ENCODE measurements around the gene MAT1A. TPM values are rescaled to one million over a fixed set of nuclear protein-coding genes. Genes with fewer than 3 reads are reported as not detected.

MAT1A gene
- total RNA-seq, 1 experiment from 2014 or later, result 1.6 TPM

DNA sequence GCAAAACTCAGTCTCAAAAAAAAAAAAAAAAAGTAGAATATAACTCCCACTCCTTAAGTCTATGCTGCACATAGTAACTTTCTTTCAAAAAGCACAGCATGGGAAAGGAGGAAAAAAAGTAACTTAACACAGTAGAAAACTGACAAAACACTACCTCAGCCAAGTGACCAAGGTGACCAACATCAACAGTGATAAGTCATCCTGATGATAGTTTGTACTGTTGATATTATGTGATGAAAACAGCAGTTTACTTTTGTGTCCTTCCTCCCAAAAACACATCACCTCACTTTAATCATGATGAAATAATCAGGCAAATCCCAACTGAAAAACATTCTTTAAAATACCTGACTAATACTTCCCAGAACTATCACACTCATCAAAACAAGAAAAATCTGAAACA is 29.3 kb upstream of the MAT1A start:
- Histone ChIP-seq H3K4me2 (ENCODE audit: low read length) (no peak overlapping the region), H2AFZ (ENCODE audit: low read depth, low read length, poor library complexity, severe bottlenecking) (no peak overlapping the region), H3K9ac (ENCODE audit: low read length) (no peak overlapping the region), H3K4me3 (replicated peaks in 1 of 2; ENCODE audit: low read depth in 1 of 2, low read length in 2 of 2) (no peak overlapping the region), H3K36me3 (ENCODE audit: control insufficient read depth in 1 of 2, insufficient read depth in 2 of 2, low read length in 2 of 2) (no peaks in the 10 kb centered on the region), H3K9me3 (ENCODE audit: control insufficient read depth in 1 of 2, insufficient read depth in 1 of 2, low read depth in 1 of 2, low read length in 2 of 2) (no peaks in the 10 kb centered on the region), H3K4me1 (ENCODE audit: control insufficient read depth in 1 of 2, insufficient read depth in 2 of 2, low read length in 2 of 2) (0 out of 4 replicates have a peak, but pooled peaks cover 0 to 2% of the 10 kb centered on the region in 2 experiments), H4K20me1 (ENCODE audit: insufficient read depth) (no peaks in the 10 kb centered on the region), H3K9me2 (ENCODE audit: insufficient read depth) (peaks cover 2% of the 10 kb centered on the region; the same call in 1 of the 2 replicates), H3K79me2 (ENCODE audit: insufficient read depth, low read length) (no peaks in the 10 kb centered on the region), H3K27ac (ENCODE audit: low read depth, low read length) (no peak overlapping the region), H3K27me3 (ENCODE audit: insufficient read depth, low read length) (no peaks in the 10 kb centered on the region)
- ChIA-PET CTCF (no interaction called here), RAD21 (ENCODE audit: low non-redundant PET in 1 of 2, low total read pairs in 2 of 2, uncharacterized antibody in 2 of 2, unreplicated experiment in 2 of 2) (no interaction called here), POLR2A (no interaction called here)
- no peak for ATAC-seq
- intact Hi-C loops (cut with micrococcal nuclease), result no loop called here
- TF ChIP-seq, protein P1, sequence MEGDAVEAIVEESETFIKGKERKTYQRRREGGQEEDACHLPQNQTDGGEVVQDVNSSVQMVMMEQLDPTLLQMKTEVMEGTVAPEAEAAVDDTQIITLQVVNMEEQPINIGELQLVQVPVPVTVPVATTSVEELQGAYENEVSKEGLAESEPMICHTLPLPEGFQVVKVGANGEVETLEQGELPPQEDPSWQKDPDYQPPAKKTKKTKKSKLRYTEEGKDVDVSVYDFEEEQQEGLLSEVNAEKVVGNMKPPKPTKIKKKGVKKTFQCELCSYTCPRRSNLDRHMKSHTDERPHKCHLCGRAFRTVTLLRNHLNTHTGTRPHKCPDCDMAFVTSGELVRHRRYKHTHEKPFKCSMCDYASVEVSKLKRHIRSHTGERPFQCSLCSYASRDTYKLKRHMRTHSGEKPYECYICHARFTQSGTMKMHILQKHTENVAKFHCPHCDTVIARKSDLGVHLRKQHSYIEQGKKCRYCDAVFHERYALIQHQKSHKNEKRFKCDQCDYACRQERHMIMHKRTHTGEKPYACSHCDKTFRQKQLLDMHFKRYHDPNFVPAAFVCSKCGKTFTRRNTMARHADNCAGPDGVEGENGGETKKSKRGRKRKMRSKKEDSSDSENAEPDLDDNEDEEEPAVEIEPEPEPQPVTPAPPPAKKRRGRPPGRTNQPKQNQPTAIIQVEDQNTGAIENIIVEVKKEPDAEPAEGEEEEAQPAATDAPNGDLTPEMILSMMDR (IDR thresholded peaks at IDR 0.05 in 2 of 3, conservative IDR thresholded peaks at IDR 0.05 in 1 of 3; ENCODE audit: borderline replicate concordance in 1 of 3, insufficient read depth in 1 of 3, low read depth in 2 of 3, low read length in 2 of 3), result no peak
- TF ChIP-seq ZFX (IDR thresholded peaks at IDR 0.05), result no peak
- TF ChIP-seq, protein P2, sequence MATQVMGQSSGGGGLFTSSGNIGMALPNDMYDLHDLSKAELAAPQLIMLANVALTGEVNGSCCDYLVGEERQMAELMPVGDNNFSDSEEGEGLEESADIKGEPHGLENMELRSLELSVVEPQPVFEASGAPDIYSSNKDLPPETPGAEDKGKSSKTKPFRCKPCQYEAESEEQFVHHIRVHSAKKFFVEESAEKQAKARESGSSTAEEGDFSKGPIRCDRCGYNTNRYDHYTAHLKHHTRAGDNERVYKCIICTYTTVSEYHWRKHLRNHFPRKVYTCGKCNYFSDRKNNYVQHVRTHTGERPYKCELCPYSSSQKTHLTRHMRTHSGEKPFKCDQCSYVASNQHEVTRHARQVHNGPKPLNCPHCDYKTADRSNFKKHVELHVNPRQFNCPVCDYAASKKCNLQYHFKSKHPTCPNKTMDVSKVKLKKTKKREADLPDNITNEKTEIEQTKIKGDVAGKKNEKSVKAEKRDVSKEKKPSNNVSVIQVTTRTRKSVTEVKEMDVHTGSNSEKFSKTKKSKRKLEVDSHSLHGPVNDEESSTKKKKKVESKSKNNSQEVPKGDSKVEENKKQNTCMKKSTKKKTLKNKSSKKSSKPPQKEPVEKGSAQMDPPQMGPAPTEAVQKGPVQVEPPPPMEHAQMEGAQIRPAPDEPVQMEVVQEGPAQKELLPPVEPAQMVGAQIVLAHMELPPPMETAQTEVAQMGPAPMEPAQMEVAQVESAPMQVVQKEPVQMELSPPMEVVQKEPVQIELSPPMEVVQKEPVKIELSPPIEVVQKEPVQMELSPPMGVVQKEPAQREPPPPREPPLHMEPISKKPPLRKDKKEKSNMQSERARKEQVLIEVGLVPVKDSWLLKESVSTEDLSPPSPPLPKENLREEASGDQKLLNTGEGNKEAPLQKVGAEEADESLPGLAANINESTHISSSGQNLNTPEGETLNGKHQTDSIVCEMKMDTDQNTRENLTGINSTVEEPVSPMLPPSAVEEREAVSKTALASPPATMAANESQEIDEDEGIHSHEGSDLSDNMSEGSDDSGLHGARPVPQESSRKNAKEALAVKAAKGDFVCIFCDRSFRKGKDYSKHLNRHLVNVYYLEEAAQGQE (IDR thresholded peaks at IDR 0.05; ENCODE audit: low read depth), result no peak
- no peak for TF ChIP-seq CEBPB (IDR thresholded peaks at IDR 0.05; ENCODE audit: low read depth)
- no peak for TF ChIP-seq SP1 (IDR thresholded peaks at IDR 0.05; ENCODE audit: low read depth)
- no peak for TF ChIP-seq SRF (IDR thresholded peaks at IDR 0.05; ENCODE audit: low read depth)
- TF ChIP-seq POLR2AphosphoS5 (IDR thresholded peaks at IDR 0.05; ENCODE audit: low read depth, low read length), result no peak
- TF ChIP-seq ELF1 (IDR thresholded peaks at IDR 0.05; ENCODE audit: borderline replicate concordance, low read depth), result no peak
- no peak for TF ChIP-seq ZNF274 (IDR thresholded peaks at IDR 0.05; ENCODE audit: low read depth, low read length)
- TF ChIP-seq CBX3 (IDR thresholded peaks at IDR 0.05; ENCODE audit: low read depth), result no peak
- TF ChIP-seq, protein P3, sequence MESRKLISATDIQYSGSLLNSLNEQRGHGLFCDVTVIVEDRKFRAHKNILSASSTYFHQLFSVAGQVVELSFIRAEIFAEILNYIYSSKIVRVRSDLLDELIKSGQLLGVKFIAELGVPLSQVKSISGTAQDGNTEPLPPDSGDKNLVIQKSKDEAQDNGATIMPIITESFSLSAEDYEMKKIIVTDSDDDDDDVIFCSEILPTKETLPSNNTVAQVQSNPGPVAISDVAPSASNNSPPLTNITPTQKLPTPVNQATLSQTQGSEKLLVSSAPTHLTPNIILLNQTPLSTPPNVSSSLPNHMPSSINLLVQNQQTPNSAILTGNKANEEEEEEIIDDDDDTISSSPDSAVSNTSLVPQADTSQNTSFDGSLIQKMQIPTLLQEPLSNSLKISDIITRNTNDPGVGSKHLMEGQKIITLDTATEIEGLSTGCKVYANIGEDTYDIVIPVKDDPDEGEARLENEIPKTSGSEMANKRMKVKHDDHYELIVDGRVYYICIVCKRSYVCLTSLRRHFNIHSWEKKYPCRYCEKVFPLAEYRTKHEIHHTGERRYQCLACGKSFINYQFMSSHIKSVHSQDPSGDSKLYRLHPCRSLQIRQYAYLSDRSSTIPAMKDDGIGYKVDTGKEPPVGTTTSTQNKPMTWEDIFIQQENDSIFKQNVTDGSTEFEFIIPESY (IDR thresholded peaks at IDR 0.05; ENCODE audit: extremely low read depth, insufficient replicate concordance, low read length), result no peak
- no peak for TF ChIP-seq SIN3A (IDR thresholded peaks at IDR 0.05; ENCODE audit: low read depth)
- TF ChIP-seq EZH2 (IDR thresholded peaks at IDR 0.05), result no peak
- TF ChIP-seq EGR1 (IDR thresholded peaks at IDR 0.05; ENCODE audit: low read depth), result no peak
- no TSS peak for BruUV-seq (replicated peaks)
- no peak for DNase-seq (ENCODE audit: low read depth, low spot score)
